Kidney epithelial cell (primary cell): ENCODE measurements around the gene PDE11A. TPM values are rescaled to one million over a fixed set of nuclear protein-coding genes. Genes with fewer than 3 reads are reported as not detected.

Experiments used
- DNase-seq: peaks from one replicate; pipeline ENCODE4 v3.0.0-alpha.2; 2010; ENCODE audit warnings: low read depth
- H3K27me3 ChIP-seq: 2 replicates; pipeline ENCODE4 v1.6.0; 2011; ENCODE audit warnings: low read length; ENCODE audit not compliant: control insufficient read depth, insufficient read depth
- H3K36me3 ChIP-seq: 2 replicates; pipeline ENCODE4 v1.5.1; 2011; ENCODE audit warnings: low read length; ENCODE audit not compliant: control insufficient read depth, insufficient read depth
- H3K4me3 ChIP-seq: 2 replicates; pipeline ENCODE4 v1.5.1; 2011; ENCODE audit warnings: low read depth, mild to moderate bottlenecking, control low read depth, low read length
- total RNA-seq: library from RNA; depleted of rRNA; stranded (reverse); fragments of >200 nt; gene quantifications from 2 replicates; pipeline ENCODE4 v1.2.3, GENCODE V29; 2015
- TF ChIP-seq, protein P1 (sequence below): IDR thresholded peaks from 2 replicates; pipeline ENCODE4 v1.5.1; 2011; ENCODE audit warnings: mild to moderate bottlenecking, moderate library complexity, low read length, control low read depth, inconsistent platforms; ENCODE audit not compliant: insufficient read depth, poor library complexity, severe bottlenecking

PDE11A gene
- total RNA-seq, 1 donor from 2014 or later, result 0.13 TPM

DNA sequence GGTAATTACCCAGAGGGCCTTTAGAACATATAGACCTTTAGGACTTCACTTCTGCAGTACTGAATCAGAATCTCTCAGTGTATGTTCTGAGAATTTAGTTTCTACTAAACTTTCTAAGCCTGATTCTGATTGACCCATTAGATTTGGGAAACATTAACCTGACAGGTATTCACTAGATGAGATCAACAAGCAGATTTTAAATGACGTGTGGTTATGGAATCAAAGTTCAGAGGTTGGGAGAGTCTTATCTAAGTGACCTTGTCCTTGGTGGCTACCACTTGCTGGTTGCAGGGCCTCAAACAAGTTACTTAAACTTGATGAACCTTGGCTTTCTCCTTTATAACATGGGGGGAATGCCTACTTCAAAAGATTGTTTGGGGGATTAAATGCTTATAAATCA lies 198.7 kb downstream of the PDE11A start:
- DNase-seq, result no peak
- no peak overlapping the region for H3K4me3 ChIP-seq

DNA sequence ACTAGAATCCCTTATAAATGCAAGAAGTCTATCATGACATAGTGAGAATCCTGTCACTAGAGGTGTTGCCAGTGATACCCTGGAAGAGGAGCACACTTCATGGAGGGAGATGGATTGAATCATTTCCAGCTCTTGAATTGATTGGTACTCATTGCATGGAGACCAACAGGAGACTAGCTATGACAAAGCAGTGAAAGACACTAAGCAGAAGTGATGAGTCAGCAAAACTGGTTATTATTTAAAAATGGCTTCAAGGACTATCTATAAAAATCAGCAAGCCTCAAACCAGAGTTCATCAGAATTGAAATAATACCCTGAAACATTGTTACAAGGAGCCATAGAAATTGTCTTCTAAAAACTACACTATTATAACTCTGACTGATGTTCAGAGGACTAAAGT lies 200.3 kb downstream of the PDE11A start:
- DNase-seq, result no peak
- Histone ChIP-seq H3K4me3 (no peak overlapping the region), H3K36me3 (no peaks in the 10 kb centered on the region), H3K27me3 (no peaks in the 10 kb centered on the region)
- TF ChIP-seq, protein P1, sequence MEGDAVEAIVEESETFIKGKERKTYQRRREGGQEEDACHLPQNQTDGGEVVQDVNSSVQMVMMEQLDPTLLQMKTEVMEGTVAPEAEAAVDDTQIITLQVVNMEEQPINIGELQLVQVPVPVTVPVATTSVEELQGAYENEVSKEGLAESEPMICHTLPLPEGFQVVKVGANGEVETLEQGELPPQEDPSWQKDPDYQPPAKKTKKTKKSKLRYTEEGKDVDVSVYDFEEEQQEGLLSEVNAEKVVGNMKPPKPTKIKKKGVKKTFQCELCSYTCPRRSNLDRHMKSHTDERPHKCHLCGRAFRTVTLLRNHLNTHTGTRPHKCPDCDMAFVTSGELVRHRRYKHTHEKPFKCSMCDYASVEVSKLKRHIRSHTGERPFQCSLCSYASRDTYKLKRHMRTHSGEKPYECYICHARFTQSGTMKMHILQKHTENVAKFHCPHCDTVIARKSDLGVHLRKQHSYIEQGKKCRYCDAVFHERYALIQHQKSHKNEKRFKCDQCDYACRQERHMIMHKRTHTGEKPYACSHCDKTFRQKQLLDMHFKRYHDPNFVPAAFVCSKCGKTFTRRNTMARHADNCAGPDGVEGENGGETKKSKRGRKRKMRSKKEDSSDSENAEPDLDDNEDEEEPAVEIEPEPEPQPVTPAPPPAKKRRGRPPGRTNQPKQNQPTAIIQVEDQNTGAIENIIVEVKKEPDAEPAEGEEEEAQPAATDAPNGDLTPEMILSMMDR, result no peak

More for the DNA sequence above, 198.7 kb downstream of the PDE11A start:
- TF ChIP-seq, protein P1, result no peak
- Histone ChIP-seq H3K36me3 (no peaks in the 10 kb centered on the region), H3K27me3 (no peaks in the 10 kb centered on the region)

DNA sequence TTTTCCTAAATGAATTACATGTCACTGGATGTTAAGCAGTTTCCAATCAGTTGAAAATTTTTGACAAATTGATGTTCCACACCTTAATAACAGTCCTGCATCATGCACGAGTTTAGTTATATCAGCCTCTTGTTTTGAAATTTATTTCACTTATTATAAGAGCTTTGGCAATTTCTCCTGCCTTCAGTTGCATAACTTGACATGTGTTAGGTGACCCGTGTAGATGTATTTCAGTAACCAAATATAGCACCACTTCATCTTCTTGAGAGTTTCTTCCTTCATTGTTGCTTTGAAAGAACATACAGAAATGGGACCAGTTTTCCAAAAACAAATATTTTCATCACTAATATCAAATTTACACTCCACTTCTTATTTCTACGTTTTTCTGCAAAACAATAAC lies 202.7 kb downstream of the PDE11A start:
- TF ChIP-seq, protein P1, result no peak
- DNase-seq, result no peak

DNA sequence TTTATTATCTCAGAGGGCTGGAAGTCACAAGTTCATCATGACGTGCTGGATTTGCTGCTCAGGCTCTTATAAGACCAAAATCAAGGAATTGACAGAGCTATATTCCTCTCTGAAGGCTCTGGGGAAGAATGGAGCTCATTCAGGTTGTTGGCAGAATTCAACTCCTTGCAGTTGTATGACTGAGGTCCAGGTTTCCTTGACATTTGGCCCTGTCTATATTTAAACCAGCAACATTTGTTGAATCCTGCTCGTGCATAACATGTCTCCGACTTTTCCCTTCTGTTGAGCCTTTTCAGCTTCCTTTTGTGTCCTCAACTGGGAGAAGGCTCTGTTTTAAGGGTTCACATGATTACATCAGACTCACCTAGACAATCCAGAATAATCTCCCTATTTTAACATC lies 203.4 kb downstream of the PDE11A start:
- Histone ChIP-seq H3K36me3 (no peaks in the 10 kb centered on the region), H3K4me3 (no peak overlapping the region), H3K27me3 (no peaks in the 10 kb centered on the region)
- DNase-seq, result no peak
- TF ChIP-seq, protein P1, result no peak

More for the DNA sequence above, 202.7 kb downstream of the PDE11A start:
- H3K36me3 ChIP-seq, result no peaks in the 10 kb centered on the region
- no peak overlapping the region for H3K4me3 ChIP-seq
- no peaks in the 10 kb centered on the region for H3K27me3 ChIP-seq

DNA sequence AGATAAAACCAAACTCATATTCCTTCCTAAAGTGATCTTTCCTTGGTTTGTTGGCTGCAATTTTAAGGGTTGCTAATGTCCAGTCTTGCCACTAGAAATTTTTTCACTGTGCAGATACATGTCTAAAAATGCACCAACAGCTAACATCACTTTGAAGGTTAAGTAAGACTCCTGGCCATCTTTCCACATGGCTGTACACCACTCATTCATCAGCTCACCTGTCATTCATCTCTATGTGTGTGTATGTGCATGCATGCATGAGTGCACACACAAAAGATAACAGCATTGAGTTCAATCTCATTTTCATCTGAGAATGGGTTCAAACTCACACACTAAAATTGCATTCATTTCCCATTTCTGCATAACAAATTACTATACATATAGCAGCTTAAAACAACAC lies 203.8 kb downstream of the PDE11A start:
- H3K27me3 ChIP-seq, result no peaks in the 10 kb centered on the region
- TF ChIP-seq, protein P1, result no peak
- H3K4me3 ChIP-seq, result no peak overlapping the region
- no peak for DNase-seq
- no peaks in the 10 kb centered on the region for H3K36me3 ChIP-seq

DNA sequence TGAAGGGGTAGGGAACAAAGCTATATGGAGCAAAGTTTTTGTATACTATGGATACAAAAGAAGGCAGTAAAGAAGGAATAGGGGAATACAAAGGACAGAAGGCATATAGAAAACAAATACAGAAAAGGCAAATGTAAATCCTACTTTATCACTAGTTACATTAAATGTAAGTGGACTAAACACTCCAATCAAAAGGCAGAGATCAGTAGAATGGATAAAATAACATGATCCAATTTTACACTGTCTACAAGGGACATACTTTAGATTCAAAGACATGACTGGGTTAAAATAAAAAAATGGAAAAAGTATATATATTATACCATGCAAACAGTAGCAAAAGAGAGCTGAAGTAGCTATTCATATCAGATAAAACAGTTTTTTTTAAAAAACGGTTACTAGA lies 215.0 kb downstream of the PDE11A start:
- no peak overlapping the region for H3K4me3 ChIP-seq
- TF ChIP-seq, protein P1, result no peak
- no peak for DNase-seq
- no peaks in the 10 kb centered on the region for H3K36me3 ChIP-seq
- H3K27me3 ChIP-seq, result no peaks in the 10 kb centered on the region
